Kidney (tissue), 14 donors: Measurements from ENCODE around the gene LSAMP. TPM values are rescaled to one million over a fixed set of nuclear protein-coding genes. Genes with fewer than 3 reads are reported as not detected.
"Not testable (repeated sequence)": the region's sequence is repeated elsewhere in the genome, so short reads cannot be mapped to it uniquely, and the experiment has no call there.

ENCODE experiments used
- DNase-seq, 5 donors: peaks; one replicate each; pipeline ENCODE4 v3.0.0-alpha.2; 2013 to 2020
- FAIRE-seq: peaks from 2 replicates; lab custom pipeline; 2012; peaks lifted over from hg19 to GRCh38; lab: Jason Lieb, UNC
- H3K27ac ChIP-seq, 2 donors: one replicate each; pipeline ENCODE4 v1.7.0; 2013; ENCODE audit warnings: low read depth in 2 of 2, low read length in 2 of 2, inconsistent platforms in 1 of 2
- H3K27me3 ChIP-seq: one replicate; pipeline ENCODE4 v1.7.1; 2013; ENCODE audit warnings: low read length, inconsistent platforms; ENCODE audit not compliant: control insufficient read depth, insufficient read depth
- H3K36me3 ChIP-seq, 3 donors: one replicate each; pipeline versions ENCODE4 v1.7.0 to v1.7.1; 2013; ENCODE audit warnings: low read length in 3 of 3, control low read depth in 1 of 3, inconsistent platforms in 1 of 3; ENCODE audit not compliant: insufficient read depth in 3 of 3, control insufficient read depth in 2 of 3
- H3K4me1 ChIP-seq, 3 donors: one replicate each; pipeline versions ENCODE4 v1.7.0 to v1.7.1; 2013; ENCODE audit warnings: low read length in 3 of 3, inconsistent platforms in 1 of 3, low read depth in 1 of 3; ENCODE audit not compliant: control insufficient read depth in 2 of 3, insufficient read depth in 2 of 3
- H3K4me3 ChIP-seq, 3 donors: one replicate each; pipeline versions ENCODE4 v1.7.0 to v1.8.1; 2013; ENCODE audit warnings: low read length in 3 of 3, control low read depth in 1 of 3, inconsistent platforms in 1 of 3
- H3K9ac ChIP-seq, 3 donors: one replicate each; pipeline versions ENCODE4 v1.7.0 to v1.7.1; 2013; ENCODE audit warnings: low read length in 3 of 3, control low read depth in 1 of 3, inconsistent platforms in 1 of 3
- H3K9me3 ChIP-seq, 3 donors: one replicate each; pipeline versions ENCODE4 v1.7.0 to v1.7.1; 2013; ENCODE audit warnings: low read length in 3 of 3, control low read depth in 1 of 3, inconsistent platforms in 1 of 3; ENCODE audit not compliant: control insufficient read depth in 2 of 3, insufficient read depth in 1 of 3
- CTCF ChIP-seq: IDR thresholded peaks from 3 replicates; pipeline ENCODE4 v1.5.1; 2012; ENCODE audit warnings: mild to moderate bottlenecking, moderate library complexity, borderline replicate concordance; ENCODE audit not compliant: insufficient read depth; ENCODE audit errors: extremely low read depth
- intact Hi-C: fragments of 100-400 bp; cut with DNase I; formaldehyde crosslinking; loops from one replicate; pipeline ENCODE4 v1.11.1; 2022
- polyA plus RNA-seq: library from polyadenylated mRNA; stranded (reverse); fragments of 350-450 nt; fragmentation: Illumina TruSeq; extraction: RNeasy Lipid Tissue Mini Kit (QIAGEN cat#74804); gene quantifications from one replicate; pipeline ENCODE4 v1.2.3, GENCODE V29; 2014; ENCODE audit warnings: low read depth, low replicate concordance; ENCODE audit not compliant: insufficient read depth
- total RNA-seq: library from RNA; stranded (reverse); fragmentation: NEBNext Ultra II Directional; extraction: Animal tissue kit (Norgen Biotek cat#: 25700); gene quantifications from one replicate; pipeline ENCODE4 v1.2.1, GENCODE V29; 2021
- donor health status: control.
- donor health status: control.
- donor health status: control.
- donor health status: control.
- donor health status: control.
- donor health status: DM: yes; HTN: yes; CAD: no.
- donor health status: Normal renal cell carcinoma (clear cell type).

The LSAMP gene
- total and polyA plus RNA-seq, 2 donors from 2014 or later: 1.4 to 3.5 TPM

DNA sequence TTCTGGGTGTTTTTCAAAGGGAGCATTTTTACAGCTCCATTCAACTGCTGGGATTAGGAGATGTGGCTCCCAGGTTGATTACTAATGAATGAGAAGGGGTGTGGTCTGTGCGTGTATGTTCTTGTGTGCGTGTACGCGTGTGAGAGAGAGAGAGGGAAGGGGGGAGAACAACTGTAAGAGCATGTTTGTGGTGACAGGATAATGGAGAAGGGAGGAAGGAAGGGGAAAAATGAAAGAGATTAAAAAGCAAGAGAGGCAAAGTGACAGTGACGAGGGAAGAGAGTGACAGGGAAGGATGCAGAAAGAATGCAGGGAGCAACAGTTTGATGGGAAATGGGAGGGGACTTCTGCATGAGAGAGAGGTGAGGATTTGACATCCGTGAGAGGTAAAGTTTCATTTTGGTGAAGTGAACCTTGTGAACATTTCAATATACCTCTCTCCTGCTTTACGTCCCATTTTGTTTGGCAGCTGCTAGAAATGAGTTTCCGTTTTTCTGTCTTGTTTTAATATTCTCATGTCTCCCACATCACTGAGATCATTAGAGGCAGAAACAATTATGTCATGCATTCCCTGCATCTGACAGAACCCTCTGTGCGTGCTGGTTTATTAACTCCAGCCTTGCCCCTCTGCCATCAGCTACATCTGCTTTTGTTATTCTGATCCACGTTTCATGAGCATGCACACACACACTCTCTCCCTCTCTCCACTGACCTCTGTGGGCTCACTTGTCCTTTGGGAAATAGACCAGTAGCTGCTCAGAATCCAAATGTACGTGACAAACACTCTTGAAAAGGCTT is 660.3 kb downstream of the LSAMP start:
- DNase-seq (peak in 3 of 5 donors; percentile 30 to 54 (median 34)), FAIRE-seq (no peak)
- Histone ChIP-seq H3K36me3 (no peaks in the 10 kb centered on the region), H3K9ac (peak overlapping the region in 2 of 3 donors; percentile 57 to 59), H3K9me3 (no peaks in the 10 kb centered on the region), H3K4me3 (peak overlapping the region; percentile 70 to 75 (median 72)), H3K27ac (no peak overlapping the region), H3K27me3 (no peaks in the 10 kb centered on the region), H3K4me1 (peaks cover 0 to 5% (median 0%) of the 10 kb centered on the region in 3 donors)
- intact Hi-C loops: no loop called here
- TF ChIP-seq CTCF: no peak

- peak; percentile 96 to 98 (median 97) for DNase-seq
- FAIRE-seq: no peak
- Histone ChIP-seq H3K27ac (peak overlapping the region; percentile 81 to 86), H3K9ac (peak overlapping the region in 2 of 3 donors; percentile 59 to 62), H3K36me3 (no peaks in the 10 kb centered on the region), H3K4me1 (peaks cover 0 to 5% (median 0%) of the 10 kb centered on the region in 3 donors), H3K27me3 (no peaks in the 10 kb centered on the region), H3K4me3 (peak overlapping the region; percentile 70 to 75 (median 72)), H3K9me3 (no peaks in the 10 kb centered on the region)
- intact Hi-C loops: no loop called here
- peak; percentile 91 for TF ChIP-seq CTCF
These were observed 661.1 kb downstream of the LSAMP start for GRCh38 chr3:115783938-115784738.

DNA sequence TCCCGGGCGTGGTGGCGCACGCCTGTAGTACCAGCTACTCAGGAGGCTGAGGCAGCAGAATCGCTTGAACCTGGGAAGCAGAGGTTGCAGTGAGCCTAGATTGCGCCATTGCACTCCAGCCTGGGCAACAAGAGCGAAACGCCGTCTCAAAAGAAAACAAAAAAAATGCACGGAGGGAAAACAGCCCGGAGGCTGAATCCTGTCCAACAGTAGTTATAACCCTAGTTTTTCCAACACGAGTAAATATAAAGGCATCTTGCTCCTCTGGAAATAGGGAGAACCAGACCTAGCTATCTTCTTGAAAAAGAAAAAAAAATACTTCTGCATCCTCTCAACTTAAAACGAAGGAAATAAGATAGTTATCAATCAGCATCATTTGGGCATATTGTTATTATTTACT is 661.9 kb downstream of the LSAMP start:
- H3K9ac ChIP-seq, H3K9me3 ChIP-seq, DNase-seq, H3K27ac ChIP-seq, H3K27me3 ChIP-seq, H3K36me3 ChIP-seq, intact Hi-C loops, H3K4me1 ChIP-seq, FAIRE-seq: not testable (repeated sequence)
- H3K4me3 ChIP-seq: peak overlapping the region in 1 of 3 donors; percentile 47

- DNase-seq: no peak
These were observed 666.3 kb downstream of the LSAMP start for GRCh38 chr3:115779011-115779410.

More at GRCh38 chr3:115779011-115779410, 666.3 kb downstream of the LSAMP start:
- H3K4me1 ChIP-seq: no peaks in the 10 kb centered on the region
- H3K36me3 ChIP-seq: no peaks in the 10 kb centered on the region
- no peak overlapping the region for H3K27ac ChIP-seq
- intact Hi-C loops: no loop called here
- FAIRE-seq: no peak
- no peak overlapping the region for H3K9ac ChIP-seq
- no peak overlapping the region for H3K4me3 ChIP-seq
- H3K9me3 ChIP-seq: no peaks in the 10 kb centered on the region
- TF ChIP-seq CTCF: no peak
- H3K27me3 ChIP-seq: no peaks in the 10 kb centered on the region
